ENCODE measurements around the gene GLB1L2.

Gene GLB1L2

GRCh38 chr11:134385774-134386565 is 54.2 kb downstream of the GLB1L2 start:
- Histone ChIP-seq H3K9me2 (replicated peaks; ENCODE audit: low read depth, low read length) (no peaks in the 10 kb centered on the region), H3F3A (ENCODE audit: low read depth) (no peaks in the 10 kb centered on the region), H3K9ac (ENCODE audit: low read depth, low read length, poor library complexity, severe bottlenecking) (no peak overlapping the region), H4K20me1 (ENCODE audit: insufficient read depth, low read length, poor library complexity, severe bottlenecking) (no peaks in the 10 kb centered on the region), H2AFZ (ENCODE audit: low read length) (no peak overlapping the region), H3K9me3 (ENCODE audit: insufficient read depth, low read depth, low read length) (no peaks in the 10 kb centered on the region; the same call in 1 of the 2 replicates), H3K36me3 (ENCODE audit: insufficient read depth, low read length) (no peaks in the 10 kb centered on the region), H3K4me3 (ENCODE audit: low read length, poor library complexity, severe bottlenecking) (no peak overlapping the region), H3K79me2 (ENCODE audit: insufficient read depth, low read length) (no peaks in the 10 kb centered on the region), H3K4me1 (ENCODE audit: insufficient read depth, low read length, poor library complexity, severe bottlenecking) (peaks cover 19% of the 10 kb centered on the region), H3K4me2 (ENCODE audit: low read depth, low read length, poor library complexity, severe bottlenecking) (peak overlapping the region; percentile 47), H3K27me3 (ENCODE audit: insufficient read depth, low read length, poor library complexity, severe bottlenecking) (no peaks in the 10 kb centered on the region)
- no peak for TF ChIP-seq EZH2phosphoT487 (IDR thresholded peaks at IDR 0.05; ENCODE audit: borderline replicate concordance)
- no peak for TF ChIP-seq CTCF (conservative IDR thresholded peaks at IDR 0.05; ENCODE audit: low read length)

- H3K9me2 ChIP-seq (replicated peaks; ENCODE audit: low read depth, low read length) = no peaks in the 10 kb centered on the region
- H3K79me2 ChIP-seq (ENCODE audit: insufficient read depth, low read length) = no peaks in the 10 kb centered on the region
- peak overlapping the region; percentile 26 for H3K4me3 ChIP-seq (ENCODE audit: low read length, poor library complexity, severe bottlenecking)
- no peaks in the 10 kb centered on the region for H3F3A ChIP-seq (ENCODE audit: low read depth)
- H3K4me2 ChIP-seq (ENCODE audit: low read depth, low read length, poor library complexity, severe bottlenecking) = peak overlapping the region; percentile 47
- no peaks in the 10 kb centered on the region for H3K27me3 ChIP-seq (ENCODE audit: insufficient read depth, low read length, poor library complexity, severe bottlenecking)
- no peaks in the 10 kb centered on the region for H3K36me3 ChIP-seq (ENCODE audit: insufficient read depth, low read length)
- no peak for TF ChIP-seq CTCF (conservative IDR thresholded peaks at IDR 0.05; ENCODE audit: low read length)
- TF ChIP-seq EZH2phosphoT487 (IDR thresholded peaks at IDR 0.05; ENCODE audit: borderline replicate concordance) = no peak
- no peaks in the 10 kb centered on the region; the same call in 1 of the 2 replicates for H3K9me3 ChIP-seq (ENCODE audit: insufficient read depth, low read depth, low read length)
- peaks cover 19% of the 10 kb centered on the region for H3K4me1 ChIP-seq (ENCODE audit: insufficient read depth, low read length, poor library complexity, severe bottlenecking)
- no peak overlapping the region for H2AFZ ChIP-seq (ENCODE audit: low read length)
- H3K9ac ChIP-seq (ENCODE audit: low read depth, low read length, poor library complexity, severe bottlenecking) = no peak overlapping the region
- H4K20me1 ChIP-seq (ENCODE audit: insufficient read depth, low read length, poor library complexity, severe bottlenecking) = no peaks in the 10 kb centered on the region
Observed at GRCh38 chr11:134386945-134387344, 55.2 kb downstream of the GLB1L2 start.

DNA sequence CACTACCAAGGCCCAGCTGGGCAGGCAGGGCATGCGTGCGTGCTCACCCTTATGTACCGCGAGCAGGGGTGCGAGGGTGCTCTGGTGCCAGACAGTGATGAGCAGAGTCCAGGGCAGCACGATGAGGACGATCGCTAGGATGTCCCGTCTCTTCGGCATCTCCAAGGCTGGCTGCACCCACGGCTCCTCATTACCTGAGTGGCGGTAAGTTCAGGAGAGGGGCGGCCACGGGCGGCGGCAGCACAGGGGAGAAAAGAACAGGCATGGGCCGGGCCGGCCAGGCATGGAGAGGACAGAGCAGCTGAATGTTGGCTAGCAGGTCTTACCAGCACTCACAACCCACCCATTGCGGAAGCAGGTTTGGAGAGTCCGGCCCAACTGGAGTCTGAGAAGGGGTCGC is 55.7 kb downstream of the GLB1L2 start:
- H3K4me2 ChIP-seq (ENCODE audit: low read depth, low read length, poor library complexity, severe bottlenecking) = peak overlapping the region; percentile 47
- H4K20me1 ChIP-seq (ENCODE audit: insufficient read depth, low read length, poor library complexity, severe bottlenecking) = no peaks in the 10 kb centered on the region
- TF ChIP-seq CTCF (conservative IDR thresholded peaks at IDR 0.05; ENCODE audit: low read length) = no peak
- no peak for TF ChIP-seq EZH2phosphoT487 (IDR thresholded peaks at IDR 0.05; ENCODE audit: borderline replicate concordance)
- no peaks in the 10 kb centered on the region for H3K36me3 ChIP-seq (ENCODE audit: insufficient read depth, low read length)
- peaks cover 19% of the 10 kb centered on the region for H3K4me1 ChIP-seq (ENCODE audit: insufficient read depth, low read length, poor library complexity, severe bottlenecking)
- H3K27me3 ChIP-seq (ENCODE audit: insufficient read depth, low read length, poor library complexity, severe bottlenecking) = no peaks in the 10 kb centered on the region
- H2AFZ ChIP-seq (ENCODE audit: low read length) = no peak overlapping the region
- no peaks in the 10 kb centered on the region for H3K79me2 ChIP-seq (ENCODE audit: insufficient read depth, low read length)
- peaks cover under 1% of the 10 kb centered on the region; the same call in 1 of the 2 replicates for H3K9me3 ChIP-seq (ENCODE audit: insufficient read depth, low read depth, low read length)
- no peaks in the 10 kb centered on the region for H3K9me2 ChIP-seq (replicated peaks; ENCODE audit: low read depth, low read length)
- no peak overlapping the region for H3K9ac ChIP-seq (ENCODE audit: low read depth, low read length, poor library complexity, severe bottlenecking)
- H3K4me3 ChIP-seq (ENCODE audit: low read length, poor library complexity, severe bottlenecking) = no peak overlapping the region
- no peaks in the 10 kb centered on the region for H3F3A ChIP-seq (ENCODE audit: low read depth)
